Body of pancreas (tissue), 4 donors: ENCODE data around the gene JMY. TPM values are rescaled to one million over a fixed set of nuclear protein-coding genes. Genes with fewer than 3 reads are reported as not detected.
"Not testable (repeated sequence)": the region's sequence is repeated elsewhere in the genome, so short reads cannot be mapped to it uniquely, and the experiment has no call there.

Experiments
- ATAC-seq: fragments of 150-250 bp; one replicate; pipeline ENCODE4 v1.9.1; 2016
- DNase-seq, 4 donors: peaks; one replicate each; pipeline ENCODE4 v3.0.0-alpha.2; 2019
- H3K27ac ChIP-seq, 4 donors: fragments of 200-600 bp; sonication (generic); 1 replicate in 3 of 4; 2 replicates in 1 of 4; pipeline versions ENCODE4 v1.5.1 to v1.6.1; 2016 to 2019; ENCODE audit warnings: mild to moderate bottlenecking in 1 of 4, mixed read lengths in 1 of 4, moderate library complexity in 1 of 4
- H3K27me3 ChIP-seq, 2 donors: fragments of 200-600 bp; sonication (generic); one replicate each; pipeline ENCODE4 v1.6.0; 2016; ENCODE audit warnings: mild to moderate bottlenecking in 1 of 2
- H3K36me3 ChIP-seq, 2 donors: fragments of 200-600 bp; sonication (generic); replicated peaks in 1 of 2; 2 replicates each; pipeline ENCODE4 v1.5.1; 2016; ENCODE audit warnings: low read depth in 2 of 2; ENCODE audit not compliant: insufficient read depth in 1 of 2
- H3K4me1 ChIP-seq: fragments of 200-600 bp; sonication (generic); one replicate; pipeline ENCODE4 v1.6.0; 2016
- H3K4me3 ChIP-seq, 2 donors: fragments of 200-600 bp; sonication (generic); 1 replicate in 1 of 2; 2 replicates in 1 of 2; pipeline ENCODE4 v1.5.1; 2016 to 2019
- H3K9me3 ChIP-seq, 3 donors: fragments of 200-600 bp; sonication (generic); 1 replicate in 2 of 3; 2 replicates in 1 of 3; pipeline ENCODE4 v1.5.1; 2016
- POLR2A ChIP-seq, 3 donors: fragments of 450-650 bp; IDR thresholded peaks; one replicate each; pipeline ENCODE4 v1.6.1; 2016; ENCODE audit warnings: antibody characterized with exemption in 3 of 3, mild to moderate bottlenecking in 2 of 3
- WGBS, 2 donors: methylation state at CpG; one replicate each; pipeline ENCODE4 v1.1.5; 2017; 5-methylcytosine and 5-hydroxymethylcytosine counted together
- intact Hi-C: fragments of 100-400 bp; cut with DNase I; formaldehyde crosslinking; loops from one replicate; pipeline ENCODE4 v1.15.1; 2023
- total RNA-seq, 2 donors: library from RNA; depleted of rRNA; stranded (reverse); fragments of >200 nt; gene quantifications; one replicate each; pipeline ENCODE4 v1.1.0, GENCODE V29; 2016
- TF ChIP-seq, protein P1 (sequence below), 7 experiments: fragments of 450-650 bp in 4 of 7; fragments of 200-600 bp in 3 of 7; sonication (generic) in 3 of 7; IDR thresholded peaks; one replicate each; pipeline ENCODE4 v1.5.1; 2016 to 2019; ENCODE audit warnings: antibody characterized with exemption in 7 of 7

JMY gene
- total RNA-seq, 2 donors from 2014 or later: 11.9 to 15.8 TPM

- no peak for TF ChIP-seq POLR2A (IDR thresholded peaks at IDR 0.05)
- TF ChIP-seq, protein P1, sequence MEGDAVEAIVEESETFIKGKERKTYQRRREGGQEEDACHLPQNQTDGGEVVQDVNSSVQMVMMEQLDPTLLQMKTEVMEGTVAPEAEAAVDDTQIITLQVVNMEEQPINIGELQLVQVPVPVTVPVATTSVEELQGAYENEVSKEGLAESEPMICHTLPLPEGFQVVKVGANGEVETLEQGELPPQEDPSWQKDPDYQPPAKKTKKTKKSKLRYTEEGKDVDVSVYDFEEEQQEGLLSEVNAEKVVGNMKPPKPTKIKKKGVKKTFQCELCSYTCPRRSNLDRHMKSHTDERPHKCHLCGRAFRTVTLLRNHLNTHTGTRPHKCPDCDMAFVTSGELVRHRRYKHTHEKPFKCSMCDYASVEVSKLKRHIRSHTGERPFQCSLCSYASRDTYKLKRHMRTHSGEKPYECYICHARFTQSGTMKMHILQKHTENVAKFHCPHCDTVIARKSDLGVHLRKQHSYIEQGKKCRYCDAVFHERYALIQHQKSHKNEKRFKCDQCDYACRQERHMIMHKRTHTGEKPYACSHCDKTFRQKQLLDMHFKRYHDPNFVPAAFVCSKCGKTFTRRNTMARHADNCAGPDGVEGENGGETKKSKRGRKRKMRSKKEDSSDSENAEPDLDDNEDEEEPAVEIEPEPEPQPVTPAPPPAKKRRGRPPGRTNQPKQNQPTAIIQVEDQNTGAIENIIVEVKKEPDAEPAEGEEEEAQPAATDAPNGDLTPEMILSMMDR (IDR thresholded peaks at IDR 0.05): no peak
- intact Hi-C loops: no loop called here
- ATAC-seq (no peak), DNase-seq (no peak)
- WGBS, 2 donors: 55 to 65% methylated on average over 4 of the region's 4 CpGs
- Histone ChIP-seq H3K4me1 (peaks cover 47% of the 10 kb centered on the region), H3K36me3 (no peaks in the 10 kb centered on the region), H3K27me3 (no peaks in the 10 kb centered on the region), H3K27ac (peak overlapping the region in 1 of 4 donors; percentile 17), H3K4me3 (no peak overlapping the region), H3K9me3 (no peaks in the 10 kb centered on the region)
These were observed 5.6 kb downstream of the JMY start for GRCh38 chr5:79241535-79241979.

GRCh38 chr5:79242242-79243039 lies 6.5 kb downstream of the JMY start:
- DNase-seq: no peak
- TF ChIP-seq POLR2A (IDR thresholded peaks at IDR 0.05): no peak
- TF ChIP-seq, protein P1 (IDR thresholded peaks at IDR 0.05): no peak
- peaks cover 47% of the 10 kb centered on the region for H3K4me1 ChIP-seq

DNA sequence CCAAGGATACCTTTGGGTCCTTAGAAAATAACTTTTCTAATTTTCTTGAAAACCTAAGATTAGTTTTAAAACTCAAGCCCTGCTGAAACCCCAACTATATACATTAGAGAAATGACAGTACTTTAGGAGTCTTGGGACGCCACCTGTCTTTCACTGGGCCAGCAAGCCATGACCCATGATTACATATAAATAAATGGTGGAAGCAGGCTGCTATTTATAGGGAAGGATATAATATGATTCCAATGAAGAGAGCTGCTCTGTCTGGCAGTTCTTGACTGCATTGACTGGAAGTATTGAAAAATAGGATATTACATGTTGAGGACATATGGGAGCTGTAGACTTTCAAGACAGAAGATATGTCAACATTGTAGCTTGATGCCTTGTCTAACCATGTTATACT lies 7.3 kb downstream of the JMY start:
- WGBS, 2 donors: 89 to 90% methylated on average over 1 of the region's 1 CpG
- DNase-seq: no peak
- intact Hi-C loops: no loop called here
- peaks cover 47% of the 10 kb centered on the region for H3K4me1 ChIP-seq
- no peaks in the 10 kb centered on the region for H3K9me3 ChIP-seq
- no peaks in the 10 kb centered on the region for H3K36me3 ChIP-seq
- TF ChIP-seq POLR2A (IDR thresholded peaks at IDR 0.05): no peak
- TF ChIP-seq, protein P1 (IDR thresholded peaks at IDR 0.05): no peak
- no peak overlapping the region for H3K4me3 ChIP-seq
- no peak for ATAC-seq
- H3K27me3 ChIP-seq: no peaks in the 10 kb centered on the region
- H3K27ac ChIP-seq: no peak overlapping the region

More at GRCh38 chr5:79242242-79243039, 6.5 kb downstream of the JMY start:
- Histone ChIP-seq H3K9me3 (no peaks in the 10 kb centered on the region), H3K36me3 (no peaks in the 10 kb centered on the region), H3K4me3 (no peak overlapping the region), H3K27me3 (no peaks in the 10 kb centered on the region), H3K27ac (peak overlapping the region in 1 of 4 donors; percentile 23)
- intact Hi-C loops: no loop called here
- ATAC-seq: no peak
- WGBS, 2 donors: 50 to 51% methylated on average over 5 of the region's 5 CpGs

DNA sequence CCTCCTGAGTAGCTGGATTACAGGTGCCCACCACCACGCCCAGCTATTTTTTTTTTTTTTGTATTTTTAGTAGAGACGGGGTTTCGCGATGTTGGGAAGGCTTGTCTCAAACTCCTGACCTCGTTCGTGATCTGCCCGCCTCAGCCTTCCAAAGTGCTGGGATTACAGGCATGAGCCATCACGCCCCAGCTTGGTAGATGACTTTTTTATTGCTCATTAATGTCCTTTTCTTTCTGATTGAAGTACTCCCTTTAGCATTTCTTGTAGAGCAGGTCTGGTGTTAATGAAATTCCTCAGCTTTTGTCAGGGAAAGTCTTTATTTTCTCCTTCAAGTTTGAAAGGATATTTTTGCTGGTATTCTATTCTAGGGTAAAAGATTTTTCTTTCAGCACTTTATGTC lies 18.1 kb downstream of the JMY start:
- WGBS, 2 donors: 77 to 84% methylated on average over 8 of the region's 8 CpGs
- peaks cover 32% of the 10 kb centered on the region for H3K4me1 ChIP-seq
- DNase-seq, H3K36me3 ChIP-seq, ATAC-seq, H3K27me3 ChIP-seq, intact Hi-C loops, H3K27ac ChIP-seq, H3K9me3 ChIP-seq, H3K4me3 ChIP-seq: not testable (repeated sequence)

- 69 to 78% methylated on average over 5 of the region's 5 CpGs for WGBS, 2 donors
- TF ChIP-seq POLR2A (IDR thresholded peaks at IDR 0.05): no peak
- TF ChIP-seq, protein P1 (IDR thresholded peaks at IDR 0.05): peak; percentile 35 to 53 (median 44)
- ATAC-seq (peak; percentile 78), DNase-seq (peak; percentile 34 to 56 (median 44))
- Histone ChIP-seq H3K27me3 (no peaks in the 10 kb centered on the region), H3K4me1 (peaks cover 32% of the 10 kb centered on the region), H3K4me3 (no peak overlapping the region), H3K9me3 (no peaks in the 10 kb centered on the region), H3K36me3 (no peaks in the 10 kb centered on the region), H3K27ac (no peak overlapping the region)
- intact Hi-C loops: no loop called here
These were observed 20.0 kb downstream of the JMY start for GRCh38 chr5:79255786-79256557.
